ENCODE data around the gene FNDC10.
"Not testable (repeated sequence)": the region's sequence is repeated elsewhere in the genome, so short reads cannot be mapped to it uniquely, and the experiment has no call there.

FNDC10 gene

GRCh38 chr1:1567152-1567875 lies 32.6 kb downstream of the FNDC10 start:
- no peak for DNase-seq (ENCODE audit: low spot score)

GRCh38 chr1:1565340-1565739 lies 34.6 kb downstream of the FNDC10 start:
- no peak for DNase-seq (ENCODE audit: low spot score)

- no peak for DNase-seq (ENCODE audit: low spot score)
These were observed 35.7 kb downstream of the FNDC10 start for GRCh38 chr1:1564268-1564667.

- DNase-seq (ENCODE audit: low spot score), result no peak
These were observed 36.2 kb downstream of the FNDC10 start for GRCh38 chr1:1563688-1564087.

GRCh38 chr1:1562556-1563195 lies 37.3 kb downstream of the FNDC10 start:
- DNase-seq (ENCODE audit: low spot score), result no peak

- no peak for DNase-seq (ENCODE audit: low spot score)
These were observed 38.0 kb downstream of the FNDC10 start for GRCh38 chr1:1561801-1562470.

- DNase-seq (ENCODE audit: low spot score), result no peak
These were observed 39.8 kb downstream of the FNDC10 start for GRCh38 chr1:1560178-1560577.

GRCh38 chr1:1559066-1559465 lies 40.9 kb downstream of the FNDC10 start:
- no peak for DNase-seq (ENCODE audit: low spot score)

GRCh38 chr1:1558591-1558990 lies 41.3 kb downstream of the FNDC10 start:
- DNase-seq (ENCODE audit: low spot score), result no peak

- DNase-seq (ENCODE audit: low spot score), result not testable (repeated sequence)
These were observed 42.2 kb downstream of the FNDC10 start for GRCh38 chr1:1557688-1558087.

GRCh38 chr1:1556961-1557360 lies 43.0 kb downstream of the FNDC10 start:
- DNase-seq (ENCODE audit: low spot score), result not testable (repeated sequence)

GRCh38 chr1:1556505-1556904 lies 43.4 kb downstream of the FNDC10 start:
- no peak for DNase-seq (ENCODE audit: low spot score)

- DNase-seq (ENCODE audit: low spot score), result no peak
These were observed 44.7 kb downstream of the FNDC10 start for GRCh38 chr1:1554926-1555915.

GRCh38 chr1:1554550-1554925 lies 45.4 kb downstream of the FNDC10 start:
- DNase-seq (ENCODE audit: low spot score), result no peak

- no peak for DNase-seq (ENCODE audit: low spot score)
These were observed 46.0 kb downstream of the FNDC10 start for GRCh38 chr1:1553821-1554494.

GRCh38 chr1:1552263-1552639 lies 47.7 kb downstream of the FNDC10 start:
- no peak for DNase-seq (ENCODE audit: low spot score)

- no peak for DNase-seq (ENCODE audit: low spot score)
These were observed 48.2 kb downstream of the FNDC10 start for GRCh38 chr1:1551524-1552262.

GRCh38 chr1:1550591-1551432 lies 49.1 kb downstream of the FNDC10 start:
- no peak for DNase-seq (ENCODE audit: low spot score)

GRCh38 chr1:1550087-1550486 lies 49.8 kb downstream of the FNDC10 start:
- DNase-seq (ENCODE audit: low spot score), result no peak

- DNase-seq (ENCODE audit: low spot score), result no peak
These were observed 51.3 kb downstream of the FNDC10 start for GRCh38 chr1:1548591-1548990.

All from CD4-positive, alpha-beta T cell treated with Interleukin-15 for 4 hours (primary cell).